HCT116 (cell line): ENCODE measurements around the gene SUGCT. TPM values are rescaled to one million over a fixed set of nuclear protein-coding genes. Genes with fewer than 3 reads are reported as not detected.

Source experiments
- ATAC-seq: fragments of 200-7000 bp; cut with Tn5 transposase; 2 replicates; pipeline ENCODE4 v1.9.1; 2020; ENCODE audit warnings: mild to moderate bottlenecking, moderate library complexity
- BruUV-seq: library from RNA; stranded (reverse); fragments of 400-500 nt; replicated peaks from 2 replicates; lab custom pipeline; 2021; lab: Mats Ljungman, UMichigan
- CTCF ChIA-PET: fragments of 300-600 bp; sonication (Branson Sonifier 250); formaldehyde crosslinking; loops from one replicate; lab custom pipeline; 2021; ENCODE audit warnings: antibody characterized with exemption; lab: Charles Lee
- POLR2A ChIA-PET: fragments of 300-600, 350-600 bp; sonication (Branson Sonifier 250); formaldehyde crosslinking; loops from one replicate; lab custom pipeline; 2021; ENCODE audit warnings: antibody characterized with exemption; lab: Charles Lee
- RAD21 ChIA-PET, 2 experiments: fragments of 300-600 bp; sonication (Branson Sonifier 250); formaldehyde crosslinking; loops; one replicate each; lab custom pipeline; 2023; ENCODE audit warnings: low total read pairs in 2 of 2; ENCODE audit not compliant: uncharacterized antibody in 2 of 2, unreplicated experiment in 2 of 2, low non-redundant PET in 1 of 2; lab: Charles Lee
- DNase-seq: peaks from one replicate; pipeline ENCODE4 v3.0.0-alpha.2; 2010; ENCODE audit warnings: low read depth, low spot score
- H2AFZ ChIP-seq: fragments of 200-600 bp; shearing (Covaris generic), sonication (generic); 2 replicates; pipeline ENCODE4 v1.6.1; 2017; ENCODE audit warnings: low read depth, mixed run types, mixed read lengths, antibody characterized with exemption, low read length; ENCODE audit not compliant: poor library complexity, severe bottlenecking
- H3K27ac ChIP-seq: 2 replicates; pipeline ENCODE4 v1.5.1; 2012; ENCODE audit warnings: low read depth, low read length
- H3K27me3 ChIP-seq: fragments of 200-600 bp; sonication (generic); 2 replicates; pipeline ENCODE4 v1.6.1; 2016; ENCODE audit warnings: mixed run types, low read length, mixed read lengths; ENCODE audit not compliant: insufficient read depth
- H3K36me3 ChIP-seq, 2 experiments: fragments of 200-500 bp in 1 of 2; fragments of 200-600 bp in 1 of 2; sonication (Bioruptor generic) in 1 of 2; sonication (generic) in 1 of 2; 2 replicates each; pipeline versions ENCODE4 v1.5.1 to v1.6.1; 2014 to 2016; ENCODE audit warnings: low read length in 2 of 2, inconsistent platforms in 1 of 2, mixed read lengths in 1 of 2, mixed run types in 1 of 2; ENCODE audit not compliant: insufficient read depth in 2 of 2, control insufficient read depth in 1 of 2
- H3K4me1 ChIP-seq, 2 experiments: fragments of 200-600 bp in 1 of 2; sonication (generic) in 1 of 2; 2 replicates each; pipeline versions ENCODE4 v1.5.1 to v1.6.1; 2012 to 2017; ENCODE audit warnings: low read length in 2 of 2, inconsistent platforms in 1 of 2, mild to moderate bottlenecking in 1 of 2, mixed read lengths in 1 of 2, mixed run types in 1 of 2, moderate library complexity in 1 of 2; ENCODE audit not compliant: insufficient read depth in 2 of 2, control insufficient read depth in 1 of 2
- H3K4me2 ChIP-seq: fragments of 200-600 bp; sonication (generic); 2 replicates; pipeline ENCODE4 v1.6.1; 2017; ENCODE audit warnings: mixed run types, low read length, mixed read lengths
- H3K4me3 ChIP-seq, 2 experiments: fragments of 200-600 bp in 1 of 2; sonication (generic) in 1 of 2; replicated peaks in 1 of 2; 2 replicates each; pipeline ENCODE4 v1.5.1; 2011 to 2016; ENCODE audit warnings: low read length in 2 of 2, control low read depth in 1 of 2, low read depth in 1 of 2, mild to moderate bottlenecking in 1 of 2, mixed read lengths in 1 of 2, mixed run types in 1 of 2
- H3K79me2 ChIP-seq: fragments of 200-600 bp; sonication (generic); 2 replicates; pipeline ENCODE4 v1.6.1; 2017; ENCODE audit warnings: mild to moderate bottlenecking, mixed run types, low read length, moderate library complexity, mixed read lengths; ENCODE audit not compliant: insufficient read depth
- H3K9ac ChIP-seq: fragments of 200-600 bp; sonication (generic); 2 replicates; pipeline ENCODE4 v1.6.1; 2016; ENCODE audit warnings: low read length, mixed read lengths
- H3K9me2 ChIP-seq: fragments of 200-600 bp; sonication (generic), shearing (Covaris generic); 2 replicates; pipeline ENCODE4 v1.6.1; 2017; ENCODE audit warnings: mixed run types, mild to moderate bottlenecking, moderate library complexity; ENCODE audit not compliant: insufficient read depth
- H3K9me3 ChIP-seq, 2 experiments: fragments of 200-500 bp in 1 of 2; fragments of 200-600 bp in 1 of 2; sonication (Bioruptor generic) in 1 of 2; sonication (generic) in 1 of 2; 2 replicates each; pipeline ENCODE4 v1.6.1; 2014 to 2017; ENCODE audit warnings: low read length in 2 of 2, mixed read lengths in 2 of 2, inconsistent platforms in 1 of 2, low read depth in 1 of 2, mild to moderate bottlenecking in 1 of 2, mixed run types in 1 of 2, moderate library complexity in 1 of 2; ENCODE audit not compliant: control insufficient read depth in 1 of 2, insufficient read depth in 1 of 2
- H4K20me1 ChIP-seq: fragments of 200-600 bp; sonication (generic), shearing (Covaris generic); 2 replicates; pipeline ENCODE4 v1.6.1; 2017; ENCODE audit warnings: mixed run types, mild to moderate bottlenecking, moderate library complexity; ENCODE audit not compliant: insufficient read depth
- ELF1 ChIP-seq: IDR thresholded peaks from 2 replicates; pipeline ENCODE4 v1.6.1; 2012; ENCODE audit warnings: low read depth, borderline replicate concordance
- EZH2 ChIP-seq: fragments of 200-600 bp; sonication (generic); IDR thresholded peaks from 2 replicates; pipeline ENCODE4 v1.6.1; 2017; ENCODE audit warnings: antibody characterized with exemption, mixed run types
- MAX ChIP-seq: IDR thresholded peaks from 2 replicates; pipeline ENCODE4 v1.6.1; 2012
- RAD21 ChIP-seq: IDR thresholded peaks from 2 replicates; pipeline ENCODE4 v1.6.1; 2012; ENCODE audit warnings: low read depth, mild to moderate bottlenecking
- REST ChIP-seq: IDR thresholded peaks from 2 replicates; pipeline ENCODE4 v1.6.1; 2012; ENCODE audit warnings: low read depth
- SP1 ChIP-seq: IDR thresholded peaks from 2 replicates; pipeline ENCODE4 v1.6.1; 2012; ENCODE audit warnings: low read depth
- SRF ChIP-seq: IDR thresholded peaks from 2 replicates; pipeline ENCODE4 v1.6.1; 2012; ENCODE audit warnings: low read depth
- ZFX ChIP-seq: fragments of 450-650 bp; IDR thresholded peaks from 2 replicates; pipeline ENCODE4 v1.6.1; 2017
- intact Hi-C: fragments of 100-400 bp; cut with micrococcal nuclease; formaldehyde crosslinking; loops from 2 replicates; pipeline ENCODE4 v1.10.0; 2022
- total RNA-seq: library from RNA; stranded (reverse); gene quantifications from one replicate; pipeline ENCODE4 v1.2.1, GENCODE V29; 2021; ENCODE audit not compliant: unreplicated experiment

SUGCT gene
- total RNA-seq, 1 experiment from 2014 or later: 4.4 TPM

DNA sequence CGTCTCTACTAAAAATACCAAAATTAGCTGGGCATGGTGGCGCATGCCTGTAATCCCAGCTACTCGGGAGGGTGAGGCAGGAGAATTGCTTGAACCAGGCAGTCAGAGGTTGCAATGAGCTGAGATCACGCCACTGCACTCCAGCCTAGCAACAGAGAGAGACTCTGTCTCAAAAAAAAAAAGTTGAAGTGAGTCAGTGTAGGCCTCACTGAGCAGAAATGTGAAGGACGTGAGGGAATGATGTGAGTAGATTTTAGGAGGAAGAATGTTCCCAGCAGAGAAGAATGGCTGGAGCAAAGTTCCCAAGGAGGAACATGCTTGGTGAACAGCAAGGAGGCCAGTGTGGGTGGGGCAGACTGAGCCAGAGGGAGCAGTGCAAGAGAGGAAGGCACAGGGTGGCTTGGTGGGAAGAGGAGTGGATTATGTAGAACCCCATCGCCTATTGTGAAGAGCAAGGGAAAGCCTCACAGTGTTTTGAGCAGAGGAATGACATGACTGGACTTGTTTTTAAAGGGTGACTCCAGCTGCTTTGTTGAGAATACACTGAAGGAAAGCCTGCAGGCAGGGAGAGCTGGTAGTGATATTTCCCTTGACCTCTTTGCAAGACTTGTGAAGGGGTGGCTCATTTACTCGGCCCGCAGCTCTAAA, 708.7 kb downstream of the SUGCT start:
- Histone ChIP-seq H3K4me2 (no peak overlapping the region), H3K4me3 (no peak overlapping the region), H3K9me2 (no peaks in the 10 kb centered on the region), H3K9me3 (0 out of 4 replicates have a peak, but pooled peaks cover 0 to 4% of the 10 kb centered on the region in 2 experiments), H3K79me2 (no peaks in the 10 kb centered on the region), H3K27me3 (no peaks in the 10 kb centered on the region), H2AFZ (no peak overlapping the region), H3K9ac (no peak overlapping the region), H3K4me1 (no peaks in the 10 kb centered on the region), H4K20me1 (no peaks in the 10 kb centered on the region), H3K36me3 (no peaks in the 10 kb centered on the region), H3K27ac (no peak overlapping the region)
- intact Hi-C loops: no loop called here
- TF ChIP-seq REST (no peak), MAX (no peak), EZH2 (no peak), RAD21 (no peak), SP1 (no peak), ELF1 (no peak), SRF (no peak), ZFX (no peak)
- POLR2A ChIA-PET: no interaction called here
- CTCF ChIA-PET: no interaction called here
- ATAC-seq (no peak), DNase-seq (no peak)
- no TSS peak for BruUV-seq
- RAD21 ChIA-PET: no interaction called here
